NCI-H2081 treated with DMSO at 0.1 percent for 48 hours (cell line): ENCODE measurements around the gene DTNB.
"Not testable (repeated sequence)": the region's sequence is repeated elsewhere in the genome, so short reads cannot be mapped to it uniquely, and the experiment has no call there.

Source experiments
- DNase-seq: peaks from one replicate; lab custom pipeline; 2025; lab: John Stamatoyannopoulos, UW

The DTNB gene

DNA sequence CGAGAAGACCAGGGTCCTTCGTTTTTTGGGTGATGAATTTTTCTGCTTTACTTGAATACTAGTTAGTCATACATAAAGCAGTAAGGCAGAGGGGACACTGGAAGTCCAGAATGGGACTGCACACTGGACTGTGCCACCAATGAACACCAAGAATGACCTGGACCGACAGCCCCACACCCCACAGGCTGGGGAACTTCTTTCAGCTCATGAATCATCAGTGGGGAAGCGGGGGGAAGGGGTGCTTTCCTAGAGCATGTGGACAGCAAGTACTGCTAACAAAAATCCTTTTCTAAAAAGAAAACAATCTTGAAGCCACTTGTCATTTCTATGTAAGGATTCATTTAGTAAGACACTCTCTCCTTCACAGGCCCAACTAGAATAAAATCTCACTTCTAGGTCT is 86.0 kb downstream of the DTNB start:
- no peak for DNase-seq

DNA sequence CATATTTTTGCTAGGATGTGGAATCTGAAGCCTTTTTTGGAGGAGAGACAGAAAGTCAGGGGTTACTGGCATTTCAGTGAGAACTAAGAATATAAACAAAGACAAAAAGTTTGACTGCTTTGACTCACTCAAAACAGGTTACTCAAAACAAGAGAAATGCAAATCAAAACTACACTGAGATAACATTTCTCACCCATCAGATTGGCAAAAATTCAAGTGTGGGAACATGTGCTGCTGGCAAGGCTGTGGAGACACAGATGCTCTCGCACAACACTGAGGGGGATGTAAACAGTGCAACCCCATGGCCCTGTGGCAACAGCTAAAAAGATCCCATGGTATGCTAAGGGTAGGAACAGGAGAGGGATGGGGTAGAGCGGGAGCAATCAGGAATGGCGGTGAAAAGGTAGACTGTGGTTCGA is 86.6 kb downstream of the DTNB start:
- no peak for DNase-seq

GRCh38 chr2:25585189-25585588 is 88.2 kb downstream of the DTNB start:
- no peak for DNase-seq

DNA sequence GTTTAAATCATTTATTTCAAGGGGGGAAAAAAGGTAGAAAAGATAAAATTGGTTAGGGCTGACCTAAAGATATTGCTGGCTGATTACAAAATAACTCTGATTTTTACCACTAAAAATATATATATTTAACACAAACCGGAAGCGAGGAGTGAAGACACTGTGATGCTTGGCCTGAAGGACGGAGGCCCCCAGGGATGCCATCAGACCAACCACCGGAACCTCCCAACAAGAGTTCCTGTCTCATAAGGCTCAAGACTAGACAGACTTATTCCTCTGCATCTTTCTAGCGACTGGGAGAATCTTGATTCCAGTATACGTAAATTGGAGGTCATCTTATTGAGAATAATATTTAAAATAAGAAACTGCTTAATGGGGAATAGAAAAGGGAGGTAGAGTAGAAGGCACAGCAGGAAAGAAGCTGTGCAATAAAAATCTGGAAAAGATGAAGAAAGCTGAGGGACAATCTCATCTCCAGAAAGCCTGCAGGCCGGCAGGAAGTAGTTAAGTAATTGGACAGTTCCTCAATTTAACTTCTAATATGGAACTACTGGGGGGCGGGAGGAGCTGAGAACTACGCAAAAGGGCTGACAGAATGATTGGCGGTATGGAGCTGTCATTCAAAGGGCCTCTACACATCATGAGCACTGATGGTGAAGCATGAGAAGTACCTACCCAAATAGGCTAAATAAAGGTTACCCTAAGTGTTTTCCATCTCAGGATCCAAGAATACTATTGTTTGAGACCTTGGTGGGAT is 91.1 kb downstream of the DTNB start:
- DNase-seq: no peak

- no peak for DNase-seq
Observed at GRCh38 chr2:25576596-25576995, 96.8 kb downstream of the DTNB start.

- no peak for DNase-seq
Observed at GRCh38 chr2:25572638-25573037, 100.7 kb downstream of the DTNB start.

GRCh38 chr2:25570161-25570845 is 103.1 kb downstream of the DTNB start:
- DNase-seq: no peak

GRCh38 chr2:25567406-25567805 is 106.0 kb downstream of the DTNB start:
- no peak for DNase-seq

- DNase-seq: no peak
Observed at GRCh38 chr2:25566694-25567093, 106.7 kb downstream of the DTNB start.

DNA sequence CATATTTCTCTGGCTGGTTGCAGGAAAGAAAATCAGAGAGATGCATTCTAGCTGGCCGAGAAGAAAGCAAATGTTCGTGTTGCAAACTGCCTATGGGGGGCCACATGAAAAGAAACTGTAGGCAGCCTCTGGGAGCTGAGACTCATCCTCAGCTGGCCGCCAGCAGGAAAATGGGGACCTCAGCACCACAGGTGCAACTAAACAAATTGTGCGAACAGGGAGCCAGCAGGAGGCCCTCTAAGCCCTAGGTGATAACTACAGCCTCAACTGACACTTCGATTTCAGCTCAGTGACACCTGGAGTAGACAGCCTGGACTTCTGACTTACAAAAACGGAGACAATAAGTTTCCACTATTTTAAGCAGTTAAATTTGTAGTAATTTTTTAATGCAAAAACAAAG is 107.3 kb downstream of the DTNB start:
- no peak for DNase-seq

GRCh38 chr2:25561136-25561850 is 112.1 kb downstream of the DTNB start:
- no peak for DNase-seq

DNA sequence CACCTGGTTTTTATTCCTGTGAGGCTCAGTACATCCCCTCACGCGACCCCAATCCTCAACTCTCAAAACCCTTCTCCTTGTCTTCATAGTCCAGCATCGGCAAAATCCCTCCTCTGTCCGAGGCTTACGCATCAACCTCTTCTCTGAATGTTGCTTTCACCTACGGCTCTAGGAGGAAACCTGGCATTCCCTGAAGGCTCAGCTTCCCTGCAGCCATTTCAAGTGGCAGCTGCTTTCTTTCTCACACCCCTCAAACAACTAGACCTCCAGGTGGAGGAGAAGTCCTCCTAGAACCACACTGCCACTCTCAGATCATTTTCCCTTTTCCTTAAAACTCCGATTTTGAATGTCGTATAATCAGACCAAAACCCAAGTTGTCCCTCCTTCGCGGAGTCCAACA is 114.2 kb downstream of the DTNB start:
- DNase-seq: no peak

- DNase-seq: no peak
Observed at GRCh38 chr2:25558262-25558661, 115.1 kb downstream of the DTNB start.

- no peak for DNase-seq
Observed at GRCh38 chr2:25557179-25558036, 116.0 kb downstream of the DTNB start.

DNA sequence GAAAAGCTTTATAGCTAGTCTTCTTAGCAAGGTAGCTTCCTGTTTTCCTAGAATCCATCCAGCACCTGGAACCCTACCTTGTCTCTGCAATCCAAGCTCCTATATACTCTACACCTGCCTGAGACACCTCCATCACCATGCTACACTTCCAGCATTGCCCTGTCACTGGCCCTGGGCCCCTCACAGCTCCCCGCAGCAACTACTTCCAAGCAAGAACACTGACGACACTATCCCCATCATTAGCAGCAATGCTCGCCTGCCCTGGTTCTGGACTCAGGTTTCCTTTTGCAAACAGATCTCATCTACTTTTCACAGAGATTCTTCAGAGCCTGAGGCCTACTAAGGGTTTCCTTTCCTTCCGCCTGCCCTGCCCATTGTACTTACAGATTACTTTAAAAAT is 121.1 kb downstream of the DTNB start:
- no peak for DNase-seq

DNA sequence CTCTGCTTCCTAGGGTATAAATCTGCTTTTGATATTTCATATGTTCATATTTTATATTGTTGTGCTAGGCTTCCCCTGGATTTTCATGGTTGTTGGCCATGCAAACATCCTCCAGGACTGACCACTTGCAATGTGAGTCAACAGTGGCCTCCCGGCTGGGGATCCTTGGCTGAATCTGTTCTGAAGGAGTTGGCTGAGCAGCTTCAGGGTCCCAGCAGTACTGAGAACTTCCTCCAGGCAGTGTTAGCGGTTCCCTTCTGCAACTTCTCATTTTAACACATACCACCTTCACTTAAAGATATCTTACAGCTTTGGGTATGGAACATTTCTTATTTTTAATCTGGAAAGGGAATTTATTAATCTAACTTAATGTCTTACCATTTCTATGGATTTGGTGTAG is 122.1 kb downstream of the DTNB start:
- no peak for DNase-seq

DNA sequence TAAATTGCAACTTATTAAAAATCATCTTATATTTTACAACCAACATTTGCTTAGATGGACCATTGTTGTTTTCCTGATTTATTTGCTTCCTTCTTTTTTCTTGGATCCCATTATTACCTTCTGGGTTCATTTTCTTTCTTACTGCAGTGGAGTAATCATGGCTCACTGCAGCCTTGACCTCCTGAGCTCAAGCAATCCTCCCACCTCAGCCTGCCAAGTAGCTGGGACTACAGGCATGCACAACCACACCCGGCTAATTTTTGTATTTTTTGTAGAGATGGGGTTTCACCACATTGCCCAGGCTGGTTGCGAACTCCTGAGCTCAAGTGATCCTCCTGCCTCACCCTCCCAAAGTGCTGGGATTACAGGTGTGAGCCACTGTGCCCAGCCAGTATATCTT is 123.8 kb downstream of the DTNB start:
- not testable (repeated sequence) for DNase-seq

GRCh38 chr2:25548601-25549000 is 124.8 kb downstream of the DTNB start:
- DNase-seq: no peak

- no peak for DNase-seq
Observed at GRCh38 chr2:25546852-25547251, 126.5 kb downstream of the DTNB start.

GRCh38 chr2:25545899-25546298 is 127.5 kb downstream of the DTNB start:
- DNase-seq: no peak

DNA sequence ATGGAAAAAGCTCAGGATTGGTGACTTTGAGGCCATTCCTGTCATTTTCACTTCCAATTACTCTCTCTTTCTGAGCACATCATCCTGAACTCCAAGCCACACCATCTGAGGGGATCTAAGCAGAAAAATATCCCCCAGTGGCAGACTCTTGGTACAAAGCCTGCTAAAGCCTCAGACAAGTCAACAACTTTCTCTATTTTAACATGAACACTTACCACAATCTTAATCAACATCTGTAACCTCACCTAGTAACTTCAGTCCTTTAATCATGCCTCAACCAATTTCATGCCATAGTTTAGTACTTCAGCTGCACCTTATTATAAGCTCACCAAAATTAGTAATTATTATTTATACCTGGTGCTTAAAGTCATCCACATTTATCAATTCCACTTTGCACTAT is 128.9 kb downstream of the DTNB start:
- no peak for DNase-seq

DNA sequence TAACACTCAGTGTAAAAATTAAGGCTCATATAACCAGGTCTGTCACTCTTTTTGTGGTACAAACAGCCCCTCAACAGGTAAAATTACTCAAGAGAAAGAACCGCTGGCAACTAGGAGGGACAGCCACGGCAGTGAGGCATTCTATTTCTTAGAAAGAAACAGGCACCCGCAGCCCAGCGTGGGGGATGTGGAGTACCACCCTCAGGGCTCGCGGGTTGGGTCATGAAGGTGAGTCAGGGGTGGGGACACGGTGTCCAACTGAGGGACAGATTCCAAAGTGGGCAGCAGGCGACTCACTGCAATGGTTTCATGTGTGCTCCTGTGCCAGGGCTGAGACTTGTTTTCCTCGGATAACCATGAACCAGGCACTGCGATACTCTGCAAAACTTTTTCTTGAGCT is 129.4 kb downstream of the DTNB start:
- DNase-seq: no peak
